PC-3 (cell line): ENCODE measurements around the gene HPN. TPM values are rescaled to one million over a fixed set of nuclear protein-coding genes. Genes with fewer than 3 reads are reported as not detected.
"Not testable (repeated sequence)": the region's sequence is repeated elsewhere in the genome, so short reads cannot be mapped to it uniquely, and the experiment has no call there.

Experiments used
- ATAC-seq: fragments of 200-7000 bp; cut with Tn5 transposase; 2 replicates; pipeline ENCODE4 v1.9.1; 2020; ENCODE audit warnings: mild to moderate bottlenecking, moderate library complexity
- BruUV-seq: library from RNA; stranded (reverse); fragments of 400-500 nt; replicated peaks from 2 replicates; lab custom pipeline; 2021; lab: Mats Ljungman, UMichigan
- CTCF ChIA-PET: fragments of 300-600 bp; sonication (Branson Sonifier 250); formaldehyde crosslinking; loops from one replicate; lab custom pipeline; 2022; ENCODE audit warnings: antibody characterized with exemption; lab: Charles Lee
- POLR2A ChIA-PET: fragments of 300-600 bp; sonication (Branson Sonifier 250); formaldehyde crosslinking; loops from one replicate; lab custom pipeline; 2022; ENCODE audit warnings: antibody characterized with exemption; ENCODE audit not compliant: unreplicated experiment; lab: Charles Lee
- DNase-seq: peaks from one replicate; pipeline ENCODE4 v3.0.0-alpha.2; 2015
- H2AFZ ChIP-seq: fragments of 300-600 bp; sonication (generic); 2 replicates; pipeline ENCODE4 v1.6.0; 2016; ENCODE audit warnings: antibody characterized with exemption, low read length
- H3F3A ChIP-seq: fragments of 300-600 bp; sonication (generic); one replicate; pipeline ENCODE4 v1.6.0; 2017; ENCODE audit warnings: antibody characterized with exemption, low read length, control low read depth, mild to moderate bottlenecking; ENCODE audit not compliant: unreplicated experiment
- H3K27ac ChIP-seq: fragments of 300-600 bp; sonication (generic); 2 replicates; pipeline ENCODE4 v1.5.1; 2016; ENCODE audit warnings: mild to moderate bottlenecking, low read length
- H3K27me3 ChIP-seq: fragments of 300-600 bp; sonication (generic); 2 replicates; pipeline ENCODE4 v1.6.1; 2016; ENCODE audit warnings: low read length, mixed read lengths
- H3K36me3 ChIP-seq: fragments of 300-600 bp; sonication (generic); 2 replicates; pipeline ENCODE4 v1.6.1; 2016; ENCODE audit warnings: low read depth, mixed run types, low read length, mixed read lengths
- H3K4me1 ChIP-seq: fragments of 300-600 bp; sonication (generic); 2 replicates; pipeline ENCODE4 v1.5.1; 2016; ENCODE audit warnings: low read length; ENCODE audit not compliant: insufficient read depth
- H3K4me2 ChIP-seq: fragments of 300-600 bp; sonication (generic); 2 replicates; pipeline ENCODE4 v1.6.0; 2016; ENCODE audit warnings: low read length
- H3K4me3 ChIP-seq: fragments of 300-600 bp; sonication (generic); 2 replicates; pipeline ENCODE4 v1.5.1; 2016; ENCODE audit warnings: mild to moderate bottlenecking, low read length, mixed read lengths
- H3K79me2 ChIP-seq: fragments of 300-600 bp; sonication (generic); 2 replicates; pipeline ENCODE4 v1.6.1; 2017; ENCODE audit warnings: low read length, mixed read lengths
- H3K9ac ChIP-seq: fragments of 300-600 bp; sonication (generic); 2 replicates; pipeline ENCODE4 v1.6.0; 2016; ENCODE audit warnings: mild to moderate bottlenecking, low read length
- H3K9me2 ChIP-seq: fragments of 300-600 bp; sonication (generic); replicated peaks from 2 replicates; pipeline ENCODE4 v1.6.1; 2016; ENCODE audit warnings: mixed run types, low read length, mixed read lengths
- H3K9me3 ChIP-seq: fragments of 300-600 bp; sonication (generic); 2 replicates; pipeline ENCODE4 v1.6.1; 2016; ENCODE audit warnings: low read length, mixed read lengths
- H4K20me1 ChIP-seq: fragments of 300-600 bp; sonication (generic); 2 replicates; pipeline ENCODE4 v1.6.1; 2016; ENCODE audit warnings: low read length, mixed read lengths
- EZH2 ChIP-seq: fragments of 300-600 bp; sonication (generic); IDR thresholded peaks from one replicate; pipeline ENCODE4 v1.6.1; 2017; ENCODE audit warnings: antibody characterized with exemption, mild to moderate bottlenecking, low read length; ENCODE audit not compliant: unreplicated experiment
- EZH2phosphoT487 ChIP-seq: fragments of 300-600 bp; sonication (generic); IDR thresholded peaks from 2 replicates; pipeline ENCODE4 v1.6.1; 2018; ENCODE audit warnings: mild to moderate bottlenecking, antibody characterized with exemption, low read length, borderline replicate concordance
- intact Hi-C: fragments of 100-400 bp; cut with micrococcal nuclease; formaldehyde crosslinking; loops from 2 replicates; pipeline ENCODE4 v1.9.0; 2023
- total RNA-seq: library from RNA; depleted of rRNA; stranded (reverse); fragments of >200 nt; gene quantifications from 2 replicates; pipeline ENCODE4 v1.2.3, GENCODE V29; 2014
- TF ChIP-seq, protein P1 (sequence below): fragments of 300-600 bp; sonication (generic); conservative IDR thresholded peaks from 2 replicates; pipeline ENCODE4 v1.5.1; 2017; ENCODE audit warnings: antibody characterized with exemption, low read depth, mild to moderate bottlenecking, low read length

The HPN gene
- total RNA-seq, 1 experiment from 2014 or later: 0.18 TPM

DNA sequence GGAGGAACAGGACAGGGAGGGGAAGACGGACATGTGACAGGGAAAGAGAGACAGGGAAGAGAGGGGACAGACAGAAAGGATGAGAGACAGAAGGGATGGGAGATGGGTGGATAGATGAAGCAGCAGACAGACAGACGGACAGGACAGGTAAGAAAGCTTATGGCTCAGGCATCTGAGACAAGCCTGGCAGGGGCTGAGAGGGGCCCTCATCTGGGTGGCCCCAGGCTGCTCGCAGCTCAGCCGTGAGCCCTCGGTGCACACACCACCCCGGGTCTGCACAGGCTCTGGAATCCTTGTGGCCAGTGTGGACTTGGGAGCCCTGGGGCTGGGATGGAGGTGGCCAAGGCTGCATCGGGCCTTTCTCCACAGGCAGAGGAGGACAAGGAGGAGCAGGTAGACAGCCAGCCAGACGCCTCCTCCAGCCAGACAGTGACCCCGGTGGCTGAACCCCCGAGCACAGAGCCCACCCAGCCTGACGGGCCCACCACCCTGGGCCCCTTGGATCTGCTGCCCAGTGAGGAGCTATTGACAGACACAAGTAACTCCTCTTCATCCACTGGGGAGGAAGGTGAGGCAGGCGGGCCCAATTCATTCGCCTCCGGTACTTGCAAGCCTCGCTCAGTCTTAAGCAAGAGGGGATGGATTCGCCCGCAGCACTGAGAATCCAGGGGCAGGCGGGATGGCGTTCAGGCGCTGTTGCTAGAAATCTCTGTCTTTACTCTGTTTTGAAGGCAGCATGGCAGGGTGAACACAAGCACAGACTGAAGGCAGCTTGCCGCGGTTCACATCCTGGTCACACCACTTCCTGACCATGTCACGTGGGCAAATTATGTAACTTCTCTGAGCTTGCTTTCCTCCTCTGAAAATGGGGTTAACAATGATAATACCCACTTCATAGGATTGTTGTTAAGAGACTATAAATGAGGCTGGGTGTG lies 27.4 kb upstream of the HPN start:
- POLR2A ChIA-PET: no interaction called here

DNA sequence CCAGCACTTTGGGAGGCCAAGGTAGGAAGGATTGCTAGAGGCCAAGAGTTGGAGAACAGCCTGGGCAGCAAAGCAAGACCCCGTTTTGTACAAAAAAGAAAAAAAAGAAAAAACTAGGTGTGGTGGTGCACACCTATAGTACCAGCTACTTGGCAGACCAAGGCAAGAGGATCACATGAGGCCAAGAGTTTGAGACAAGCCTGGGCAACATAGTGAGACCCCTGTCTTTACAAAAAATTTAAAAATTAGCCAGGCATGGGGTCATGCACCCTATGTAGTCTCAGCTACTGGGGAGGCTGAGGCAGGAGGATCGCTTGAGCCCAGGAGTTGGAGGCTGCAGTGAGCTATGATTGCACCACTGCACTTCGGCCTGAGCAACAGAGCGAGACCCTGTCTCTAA lies 26.7 kb upstream of the HPN start:
- H2AFZ ChIP-seq, H3K4me3 ChIP-seq, H3K79me2 ChIP-seq, intact Hi-C loops, H3K4me2 ChIP-seq, H3K4me1 ChIP-seq, H3K36me3 ChIP-seq, H3K9ac ChIP-seq, H3K27ac ChIP-seq, H3K9me3 ChIP-seq, BruUV-seq, POLR2A ChIA-PET, H3K9me2 ChIP-seq, H3F3A ChIP-seq, DNase-seq, CTCF ChIA-PET, ATAC-seq, H4K20me1 ChIP-seq, H3K27me3 ChIP-seq: not testable (repeated sequence)

More for the DNA sequence above, 27.4 kb upstream of the HPN start:
- intact Hi-C loops: loop anchor here (1.0 kb wide), 1 partner anchor 41 kb away; no protein-coding TSS in a partner anchor
- BruUV-seq: no TSS peak
- no peaks in the 10 kb centered on the region for H3K4me1 ChIP-seq
- H3K4me3 ChIP-seq: no peak overlapping the region
- CTCF ChIA-PET: interaction anchor here (0.9 kb wide), 1 partner anchor 41 kb away, joined by 3 read pairs; no protein-coding TSS in a partner anchor
- no peaks in the 10 kb centered on the region for H3K27me3 ChIP-seq
- DNase-seq (no peak), ATAC-seq (no peak)
- H3F3A ChIP-seq: no peaks in the 10 kb centered on the region
- no peak overlapping the region for H3K9ac ChIP-seq
- no peak for TF ChIP-seq EZH2phosphoT487
- TF ChIP-seq, protein P1, sequence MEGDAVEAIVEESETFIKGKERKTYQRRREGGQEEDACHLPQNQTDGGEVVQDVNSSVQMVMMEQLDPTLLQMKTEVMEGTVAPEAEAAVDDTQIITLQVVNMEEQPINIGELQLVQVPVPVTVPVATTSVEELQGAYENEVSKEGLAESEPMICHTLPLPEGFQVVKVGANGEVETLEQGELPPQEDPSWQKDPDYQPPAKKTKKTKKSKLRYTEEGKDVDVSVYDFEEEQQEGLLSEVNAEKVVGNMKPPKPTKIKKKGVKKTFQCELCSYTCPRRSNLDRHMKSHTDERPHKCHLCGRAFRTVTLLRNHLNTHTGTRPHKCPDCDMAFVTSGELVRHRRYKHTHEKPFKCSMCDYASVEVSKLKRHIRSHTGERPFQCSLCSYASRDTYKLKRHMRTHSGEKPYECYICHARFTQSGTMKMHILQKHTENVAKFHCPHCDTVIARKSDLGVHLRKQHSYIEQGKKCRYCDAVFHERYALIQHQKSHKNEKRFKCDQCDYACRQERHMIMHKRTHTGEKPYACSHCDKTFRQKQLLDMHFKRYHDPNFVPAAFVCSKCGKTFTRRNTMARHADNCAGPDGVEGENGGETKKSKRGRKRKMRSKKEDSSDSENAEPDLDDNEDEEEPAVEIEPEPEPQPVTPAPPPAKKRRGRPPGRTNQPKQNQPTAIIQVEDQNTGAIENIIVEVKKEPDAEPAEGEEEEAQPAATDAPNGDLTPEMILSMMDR: no peak
- no peak for TF ChIP-seq EZH2
- no peaks in the 10 kb centered on the region for H4K20me1 ChIP-seq
- H3K9me3 ChIP-seq: no peaks in the 10 kb centered on the region
- H2AFZ ChIP-seq: no peak overlapping the region
- H3K27ac ChIP-seq: no peak overlapping the region
- no peaks in the 10 kb centered on the region for H3K36me3 ChIP-seq
- H3K4me2 ChIP-seq: no peak overlapping the region
- no peaks in the 10 kb centered on the region for H3K9me2 ChIP-seq
- H3K79me2 ChIP-seq: no peaks in the 10 kb centered on the region

DNA sequence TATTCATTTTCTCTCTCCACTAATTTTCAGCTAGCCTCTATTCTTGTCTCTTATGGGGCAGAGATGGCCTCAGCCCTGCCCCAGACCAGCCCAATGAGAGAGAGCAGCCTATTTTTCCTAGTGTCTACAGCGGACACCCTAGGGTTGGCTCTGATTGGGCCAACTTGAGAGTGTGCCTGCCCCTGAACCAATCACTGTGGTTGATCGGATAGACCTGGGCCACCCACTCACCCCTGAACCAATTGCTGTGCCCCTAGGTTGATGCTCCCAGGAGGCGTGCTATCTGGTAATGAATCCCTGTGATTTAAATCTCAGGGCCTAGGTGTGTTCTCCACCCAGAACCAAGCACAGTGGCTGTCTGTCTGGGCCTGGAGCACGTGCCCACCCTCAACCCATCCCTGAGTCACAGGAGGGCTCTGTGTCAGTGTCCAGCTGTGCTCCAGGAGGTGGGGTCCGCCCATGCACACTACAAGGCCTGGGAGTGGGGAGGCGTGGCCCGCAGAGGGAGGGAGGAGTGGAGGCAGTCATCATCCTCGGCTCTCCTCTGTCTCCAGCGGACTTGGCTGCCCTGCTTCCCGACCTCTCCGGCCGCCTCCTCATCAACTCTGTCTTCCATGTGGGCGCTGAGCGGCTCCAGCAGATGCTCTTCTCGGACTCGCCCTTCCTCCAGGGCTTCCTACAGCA lies 26.1 kb upstream of the HPN start:
- Histone ChIP-seq H3K9me3 (no peaks in the 10 kb centered on the region), H3K27ac (no peak overlapping the region), H3K27me3 (no peaks in the 10 kb centered on the region), H3K4me3 (no peak overlapping the region), H3F3A (no peaks in the 10 kb centered on the region), H4K20me1 (no peaks in the 10 kb centered on the region), H3K4me2 (no peak overlapping the region), H3K36me3 (no peaks in the 10 kb centered on the region; the same call in 1 of the 2 replicates), H3K79me2 (no peaks in the 10 kb centered on the region), H2AFZ (no peak overlapping the region), H3K9me2 (no peaks in the 10 kb centered on the region), H3K9ac (no peak overlapping the region), H3K4me1 (no peaks in the 10 kb centered on the region)
- ChIA-PET CTCF (no interaction called here), POLR2A (no interaction called here)
- no peak; the same call in 1 of the 2 replicates for ATAC-seq
- no peak for DNase-seq
- TF ChIP-seq, protein P1: no peak
- TF ChIP-seq EZH2: no peak
- TF ChIP-seq EZH2phosphoT487: no peak
- BruUV-seq: no TSS peak
- intact Hi-C loops: no loop called here
